GM19099 (cell line): ENCODE measurements around the gene HPCAL1.

Source experiments
- POLR2A ChIP-seq: IDR thresholded peaks from 3 replicates; pipeline ENCODE4 v1.6.1; 2011; ENCODE audit warnings: low read depth; ENCODE audit not compliant: insufficient read length; ENCODE audit errors: extremely low read depth

Gene HPCAL1

DNA sequence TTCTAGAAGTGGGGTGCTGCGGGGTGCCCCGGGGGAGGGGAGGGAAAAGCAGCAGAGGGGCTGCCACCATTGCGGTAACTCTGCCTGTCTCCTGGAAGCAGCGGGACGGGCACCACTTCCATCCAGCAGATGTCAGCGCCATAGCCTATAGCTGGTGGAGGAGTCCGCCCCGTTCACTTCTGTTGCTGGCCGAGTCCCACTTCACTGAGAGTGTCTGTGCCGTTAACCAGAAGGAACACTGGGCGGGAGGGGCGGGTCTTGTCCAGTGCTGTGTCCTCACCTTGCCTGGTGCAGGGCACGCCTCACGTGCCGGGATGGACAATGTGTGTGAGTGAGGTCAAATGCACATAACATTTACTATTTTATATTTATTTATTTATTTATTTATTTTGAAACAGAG is 164.7 kb downstream of the HPCAL1 start:
- no peak for TF ChIP-seq POLR2A

DNA sequence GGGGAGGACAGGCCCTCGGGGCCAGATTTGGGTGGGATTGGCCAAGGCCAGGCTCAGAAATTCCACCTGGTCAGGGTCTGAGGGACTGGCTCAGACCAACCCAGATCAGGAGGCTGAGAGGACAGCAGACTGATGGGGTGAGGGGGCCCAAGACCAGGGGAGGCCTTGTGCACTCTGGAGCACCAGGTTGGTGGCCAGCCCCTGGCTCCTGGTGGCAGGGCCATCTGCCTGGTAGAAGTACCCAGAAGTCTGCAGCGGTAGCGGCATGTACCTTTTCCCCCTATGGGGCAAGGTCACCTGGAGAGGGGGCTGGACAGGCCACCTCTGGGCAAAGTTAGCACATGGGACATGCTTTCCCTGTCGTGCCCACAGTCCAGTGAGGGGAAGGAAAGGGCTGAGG is 166.6 kb downstream of the HPCAL1 start:
- TF ChIP-seq POLR2A: no peak

DNA sequence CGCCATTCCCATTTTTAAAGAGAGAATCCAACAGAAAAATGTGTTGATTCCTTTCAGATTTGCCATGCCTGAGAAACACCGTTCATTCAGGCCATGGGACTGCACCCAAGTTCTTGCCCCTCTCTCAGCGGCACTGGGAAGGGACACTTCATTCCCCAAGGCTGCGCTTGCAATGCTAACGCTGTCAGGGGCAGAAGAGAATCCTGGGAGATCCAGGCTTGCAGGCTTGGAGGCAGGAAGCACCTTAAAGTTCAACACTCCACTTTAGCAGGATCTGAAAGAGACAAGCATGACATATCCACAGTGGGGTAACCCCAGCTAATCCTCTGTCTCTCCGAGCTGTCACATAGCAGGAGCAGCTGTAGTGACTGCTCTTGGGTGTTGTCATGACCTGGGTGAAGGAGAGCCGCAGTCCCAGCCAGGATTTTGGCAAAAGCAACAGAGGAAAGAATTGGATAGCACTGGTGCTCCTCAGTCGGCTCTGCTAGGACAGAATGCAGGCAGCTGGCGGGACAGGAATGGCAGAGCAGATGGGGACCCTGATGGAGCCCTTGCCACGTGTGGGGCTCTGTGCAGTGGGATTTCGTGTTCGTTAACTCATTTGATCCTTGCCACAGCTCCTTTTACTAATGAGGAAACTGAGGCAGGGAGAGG is 167.4 kb downstream of the HPCAL1 start:
- TF ChIP-seq POLR2A: no peak

DNA sequence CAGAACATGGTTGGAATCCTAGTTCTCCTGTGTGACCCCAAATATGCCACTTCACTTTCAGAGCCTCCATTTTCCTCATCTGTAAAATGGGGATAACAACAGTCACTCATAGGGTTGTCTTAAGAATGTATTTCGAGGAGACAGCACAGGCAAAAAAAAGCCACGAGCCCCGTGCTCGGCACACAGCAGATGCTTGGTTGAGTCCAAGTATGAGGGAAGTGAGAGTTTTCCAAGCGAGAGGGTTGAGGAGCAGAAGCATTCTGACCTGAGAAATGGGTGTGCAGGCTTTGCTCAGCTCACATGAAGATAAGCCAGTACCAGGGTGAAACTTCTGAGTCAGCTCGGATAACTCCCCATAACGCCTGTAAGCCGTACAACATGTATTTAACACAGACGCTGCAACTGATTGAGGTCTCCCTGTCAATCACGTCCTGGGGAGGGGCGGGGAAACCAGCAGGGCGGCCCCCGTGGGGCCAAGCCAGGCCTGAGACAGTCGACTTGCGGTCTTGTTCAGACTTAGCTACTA is 168.4 kb downstream of the HPCAL1 start:
- TF ChIP-seq POLR2A: no peak

DNA sequence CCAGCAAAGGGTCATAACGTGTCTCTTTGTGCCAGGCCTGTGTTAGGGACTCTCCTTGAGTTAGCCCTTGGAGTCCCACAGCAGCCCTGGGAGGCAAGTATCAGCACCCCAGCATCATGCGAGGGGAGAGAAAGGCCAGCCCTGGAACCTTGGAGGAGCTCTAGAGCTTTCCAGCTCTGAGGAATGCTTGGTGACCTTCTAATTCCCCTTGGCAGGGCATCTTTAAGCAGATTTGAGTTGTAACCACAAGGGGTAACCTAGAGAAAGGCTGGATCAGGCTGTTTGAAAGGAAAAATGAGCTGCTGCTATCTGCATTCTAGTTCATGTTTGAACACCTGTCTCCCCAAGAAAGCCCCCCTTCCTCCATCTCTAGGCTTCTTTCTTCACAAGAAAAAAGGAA is 169.3 kb downstream of the HPCAL1 start:
- TF ChIP-seq POLR2A: no peak

DNA sequence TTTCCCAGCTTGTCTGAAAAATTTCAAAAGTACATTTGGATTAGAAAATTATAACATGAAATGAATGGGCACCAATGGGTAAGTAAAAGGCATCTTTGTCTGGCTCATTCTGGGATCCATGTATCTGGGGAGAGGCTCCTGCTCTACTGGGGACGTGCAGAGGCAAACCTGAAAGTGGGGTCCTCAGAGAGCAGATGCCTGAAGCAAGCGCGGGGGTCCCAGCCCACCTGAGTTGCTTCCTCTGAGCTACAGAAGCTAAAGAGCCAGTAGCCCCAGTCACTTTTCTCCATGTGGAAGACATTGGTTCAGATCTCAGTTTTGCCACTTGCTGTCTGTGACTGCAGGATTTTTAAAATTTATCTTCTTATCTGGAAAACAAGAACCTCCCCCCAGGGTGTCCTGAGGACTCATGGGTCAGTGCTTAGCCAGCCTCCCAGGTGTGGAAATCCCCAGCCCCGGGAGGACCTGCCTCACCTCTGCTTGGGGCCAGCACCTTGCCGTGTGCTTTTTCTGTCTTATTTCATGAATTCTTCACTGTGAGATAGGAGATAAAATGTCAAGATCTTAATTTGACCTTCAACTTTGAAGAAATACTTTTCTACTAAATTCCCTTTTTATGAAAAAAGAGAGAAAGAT is 170.5 kb downstream of the HPCAL1 start:
- TF ChIP-seq POLR2A: no peak

DNA sequence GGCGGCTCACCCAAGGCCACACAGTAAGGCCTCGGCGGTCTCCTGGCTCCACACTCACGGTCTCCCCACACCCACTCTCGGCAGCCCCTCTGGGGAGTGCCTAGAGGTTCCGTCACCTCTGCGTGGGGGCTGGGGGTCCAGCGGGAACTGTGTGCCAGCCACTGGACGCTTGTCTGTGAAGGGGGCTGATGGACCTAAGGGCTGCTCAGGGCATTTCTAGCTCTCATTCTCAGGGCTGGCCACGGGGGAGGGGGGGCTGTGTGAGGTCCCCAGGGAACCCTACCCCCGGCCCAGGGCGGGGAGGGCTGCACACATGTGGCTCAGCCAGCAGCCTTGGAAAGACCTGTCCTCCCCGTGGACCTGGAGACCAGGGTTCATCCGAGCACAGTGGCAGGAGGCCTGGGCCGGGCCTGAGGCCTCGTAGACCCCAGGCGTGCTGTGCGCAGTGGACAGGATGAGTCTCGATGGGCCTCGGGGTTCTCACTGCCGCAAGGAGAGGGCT is 172.6 kb downstream of the HPCAL1 start:
- no peak for TF ChIP-seq POLR2A

DNA sequence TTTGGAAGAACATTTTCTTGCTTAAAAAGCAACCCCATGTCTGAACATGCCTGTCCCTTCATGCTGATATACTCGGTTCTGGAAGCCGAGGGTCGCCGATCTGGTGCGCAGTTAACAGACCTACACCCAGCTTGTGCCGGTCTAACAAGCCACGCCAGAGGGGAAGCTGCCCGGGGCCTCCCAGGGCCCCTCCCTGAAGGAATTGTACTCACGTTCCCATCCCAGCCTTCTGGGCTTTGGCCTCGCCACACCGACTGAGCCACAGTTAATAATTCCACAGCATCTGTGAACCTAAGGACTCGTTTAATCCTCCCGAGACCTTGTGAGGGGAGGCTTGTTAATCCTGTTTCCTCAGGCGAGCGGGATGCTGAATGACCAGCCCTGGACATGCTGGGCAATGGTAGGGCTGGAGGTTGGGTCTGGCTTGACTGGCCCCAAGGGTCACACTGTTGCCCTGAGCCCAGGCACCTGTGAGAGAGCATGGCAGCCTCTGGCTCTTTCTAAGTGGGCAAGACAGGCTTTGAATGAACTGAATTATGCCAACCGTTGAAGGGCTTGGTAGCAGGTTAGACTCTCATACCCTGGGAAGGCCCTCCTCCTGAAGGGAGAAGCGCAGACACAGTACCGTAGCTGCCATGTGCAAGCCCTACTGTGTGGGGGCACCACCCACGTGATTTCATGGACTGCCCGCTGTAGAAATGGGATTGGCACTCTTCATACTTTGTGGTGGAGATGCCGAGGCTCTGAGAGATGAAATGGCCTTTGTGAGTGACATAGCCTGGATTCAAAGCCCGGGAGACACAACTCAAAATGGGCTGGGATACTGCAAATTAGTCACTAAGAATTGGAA is 173.3 kb downstream of the HPCAL1 start:
- no peak for TF ChIP-seq POLR2A

DNA sequence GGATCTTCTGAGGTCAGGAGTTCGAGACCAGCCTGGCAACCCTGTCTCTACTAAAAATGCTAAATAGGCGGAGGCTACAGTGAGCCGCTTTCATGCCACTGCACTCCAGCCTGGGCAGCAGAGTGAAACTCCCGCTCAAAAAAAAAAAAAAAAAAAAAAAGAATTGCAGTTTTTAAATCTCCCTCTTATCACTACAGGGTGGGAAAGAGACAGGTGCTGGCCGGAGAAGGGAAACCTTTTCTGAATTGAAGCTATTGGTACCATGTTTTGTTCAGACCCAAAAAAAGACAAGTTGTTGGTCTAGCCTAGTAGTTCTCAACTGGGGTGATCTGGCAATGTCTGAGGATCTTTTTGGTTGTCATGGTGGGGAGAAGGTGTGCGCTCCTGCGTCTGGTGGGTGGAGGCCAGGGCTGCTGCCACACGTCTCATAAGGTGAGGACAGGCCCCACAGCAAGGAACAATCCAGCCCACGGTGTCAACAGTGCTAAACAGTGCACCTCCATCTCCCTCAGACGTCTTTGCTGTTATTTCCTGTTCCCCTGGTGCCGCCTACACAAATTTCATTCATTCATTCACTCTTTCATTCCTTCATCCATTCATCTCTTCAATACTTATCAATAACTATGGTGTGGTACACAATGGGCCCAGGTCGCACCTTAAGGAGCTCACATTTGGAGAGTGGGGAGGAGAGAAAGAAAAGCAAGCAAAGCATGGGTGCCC is 174.2 kb downstream of the HPCAL1 start:
- no peak for TF ChIP-seq POLR2A
